Pancreas (tissue), 10 donors: ENCODE measurements around the gene HSPA1B. TPM values are rescaled to one million over a fixed set of nuclear protein-coding genes. Genes with fewer than 3 reads are reported as not detected.

Experiments used
- ATAC-seq, 4 donors: fragments of 200-7000 bp; cut with Tn5 transposase; one replicate each; pipeline versions ENCODE4 v1.8.0 to v1.9.1; 2020; ENCODE audit warnings: mild to moderate bottlenecking in 4 of 4, moderate library complexity in 4 of 4
- DNase-seq, 6 donors: peaks; one replicate each; pipeline ENCODE4 v3.0.0-alpha.2; 2020
- FAIRE-seq: peaks from 2 replicates; lab custom pipeline; 2012; peaks lifted over from hg19 to GRCh38; lab: Jason Lieb, UNC
- H3K27ac ChIP-seq, 4 donors: fragments of 200-600 bp; sonication (generic); 1 replicate in 3 of 4; 2 replicates in 1 of 4; pipeline versions ENCODE4 v1.5.0 to v1.8.0; 2020
- H3K27me3 ChIP-seq, 4 donors: fragments of 200-600 bp; one replicate each; pipeline ENCODE4 v1.8.0; 2021
- H3K36me3 ChIP-seq, 3 donors: fragments of 200-600 bp; sonication (generic) in 1 of 3; one replicate each; pipeline versions ENCODE4 v1.5.0 to v1.8.0; 2020 to 2021
- H3K4me1 ChIP-seq, 3 donors: fragments of 200-600 bp; one replicate each; pipeline ENCODE4 v1.8.0; 2021
- H3K4me3 ChIP-seq, 4 donors: fragments of 200-600 bp; sonication (generic) in 2 of 4; one replicate each; pipeline versions ENCODE4 v1.5.0 to v1.8.0; 2020 to 2021
- H3K9me3 ChIP-seq, 4 donors: fragments of 200-600 bp; one replicate each; pipeline ENCODE4 v1.8.0; 2021
- CTCF ChIP-seq, 4 donors: fragments of 200-600 bp; sonication (generic) in 3 of 4; IDR thresholded peaks; one replicate each; pipeline versions ENCODE4 v1.5.0 to v1.8.0; 2021; ENCODE audit warnings: antibody characterized with exemption in 4 of 4
- WGBS, 2 donors: extraction: QIAGEN DNeasy Blood & Tissue Kit; methylation state at CpG; one replicate each; pipeline ENCODE4 v1.1.7; 2013; 5-methylcytosine and 5-hydroxymethylcytosine counted together
- intact Hi-C, 3 donors: fragments of 100-400 bp; cut with DNase I; formaldehyde crosslinking; loops; one replicate each; pipeline versions ENCODE4 v1.11.1 to v1.14.2; 2022
- polyA plus RNA-seq, 2 donors: library from polyadenylated mRNA; stranded (reverse); fragments of 200-250 nt; gene quantifications; one replicate each; pipeline ENCODE4 v1.2.3, GENCODE V29; 2013
- total RNA-seq, 6 donors: library from RNA; stranded (reverse); fragmentation: NEBNext Ultra II Directional in 4 of 6; extraction: Animal tissue kit (Norgen Biotek cat#: 25700) in 4 of 6; gene quantifications; one replicate each; pipeline versions ENCODE4 v1.2.1 to v1.2.4, GENCODE V29; 2021 to 2023
- donor health status: healthy with polysubstance abuse.
- donor health status: DM: no; HTN: no; CAD: no; lungs with moderate emphysema.
- donor health status: DM: no; HTN: no; CAD: no.
- donor health status: control.
- donor health status: control.
- donor health status: Bipolar disorder and iron deficiency.
- donor health status: DM: yes; HTN: yes; CAD: no.
- donor health status: DM: no; HTN: no; CAD: no.
- donor health status: DM: no; HTN: no; CAD: no.
- donor health status: DM: yes; HTN: yes; CAD: no.

The HSPA1B gene
- total and polyA plus RNA-seq, 8 donors: 18.4 to 248 (median 43.2) TPM

- Histone ChIP-seq H3K27me3 (no peaks in the 10 kb centered on the region), H3K27ac (peak overlapping the region; percentile 11 to 78 (median 45)), H3K9me3 (no peaks in the 10 kb centered on the region), H3K36me3 (peaks cover 0 to 11% (median 7%) of the 10 kb centered on the region in 3 donors), H3K4me3 (peak overlapping the region in 1 of 4 donors; percentile 36), H3K4me1 (peaks cover 0 to 19% (median 6%) of the 10 kb centered on the region in 3 donors)
- peak in 5 of 6 donors; percentile 51 to 85 (median 73) for DNase-seq
- intact Hi-C loops: no loop called here
- no peak for TF ChIP-seq CTCF (IDR thresholded peaks at IDR 0.05)
- FAIRE-seq: no peak
- 38 to 44% methylated on average over 9 to 10 of the region's 10 CpGs for WGBS, 2 donors
- ATAC-seq: peak; percentile 80 to 91 (median 88)
Measured at GRCh38 chr6:31877651-31878161, 50.2 kb downstream of the HSPA1B start.

- peak in 2 of 4 donors; percentile 4 to 6 for ATAC-seq
- TF ChIP-seq CTCF (IDR thresholded peaks at IDR 0.05): no peak
- intact Hi-C loops: no loop called here
Measured at GRCh38 chr6:31878222-31878621, 50.7 kb downstream of the HSPA1B start.

GRCh38 chr6:31878726-31879125 is 51.2 kb downstream of the HSPA1B start, which contains the start of gene SLC44A4:
SLC44A4 (minus strand) TSS chr6:31878997; CDS start chr6:31878980, 17 bp downstream.
- intact Hi-C loops: no loop called here
- Histone ChIP-seq H3K27ac (peak within 1 kb of the TSS; percentile 11 to 78 (median 45)), H3K27me3 (no peaks in the 10 kb centered on the region), H3K36me3 (peaks cover 0 to 21% (median 11%) of the 10 kb centered on the region in 3 donors), H3K9me3 (no peaks in the 10 kb centered on the region), H3K4me3 (peak within 1 kb of the TSS in 3 of 4 donors; percentile 20 to 36 (median 26)), H3K4me1 (peaks cover 0 to 19% (median 6%) of the 10 kb centered on the region in 3 donors)
- FAIRE-seq (no peak), ATAC-seq (peak; percentile 54 to 70 (median 64)), DNase-seq (peak in 2 of 6 donors; percentile 37 to 49)
- TF ChIP-seq CTCF (IDR thresholded peaks at IDR 0.05): no peak
- WGBS, 2 donors: 52 to 57% methylated on average over 18 of the region's 18 CpGs

More at GRCh38 chr6:31878222-31878621, 50.7 kb downstream of the HSPA1B start:
- no peak for FAIRE-seq
- peak overlapping the region; percentile 11 to 78 (median 45) for H3K27ac ChIP-seq
- no peaks in the 10 kb centered on the region for H3K27me3 ChIP-seq
- peak overlapping the region in 3 of 4 donors; percentile 20 to 36 (median 26) for H3K4me3 ChIP-seq
- WGBS, 2 donors: 83% methylated on average over 3 of the region's 3 CpGs
- H3K4me1 ChIP-seq: peaks cover 0 to 19% (median 6%) of the 10 kb centered on the region in 3 donors
- no peaks in the 10 kb centered on the region for H3K9me3 ChIP-seq
- H3K36me3 ChIP-seq: peaks cover 0 to 16% (median 7%) of the 10 kb centered on the region in 3 donors
- peak in 1 of 6 donors; percentile 16 for DNase-seq

- no peak for TF ChIP-seq CTCF (IDR thresholded peaks at IDR 0.05)
- FAIRE-seq (no peak), ATAC-seq (no peak), DNase-seq (no peak)
- intact Hi-C loops: no loop called here
- peaks cover 0 to 19% (median 6%) of the 10 kb centered on the region in 3 donors for H3K4me1 ChIP-seq
- WGBS, 2 donors: 75% methylated on average over 13 of the region's 13 CpGs
- peak overlapping the region in 3 of 4 donors; percentile 20 to 36 (median 26) for H3K4me3 ChIP-seq
- H3K9me3 ChIP-seq: no peaks in the 10 kb centered on the region
- H3K27me3 ChIP-seq: no peaks in the 10 kb centered on the region
- peak overlapping the region in 2 of 4 donors; percentile 68 to 78 for H3K27ac ChIP-seq
- H3K36me3 ChIP-seq: peaks cover 3 to 25% (median 13%) of the 10 kb centered on the region in 3 donors
Measured at GRCh38 chr6:31879143-31879542, 51.6 kb downstream of the HSPA1B start.

Other genes with a start within 250 kb of the HSPA1B start
Only the 30 nearest of the 38 such genes appear.
- gene APOM, start 171.8 kb upstream of the HSPA1B start, total RNA-seq: 1 to 10 TPM in 3 of 6 donors, under 1 TPM in 3; 0.62 to 2.6 (median 0.98) TPM
- 1 to 10 TPM; 3.4 to 5.0 TPM for gene APOM, start 171.8 kb upstream of the HSPA1B start, polyA plus RNA-seq
- gene C6orf47, start 167.0 kb upstream of the HSPA1B start, total RNA-seq: 10 to 100 TPM in 1 of 6 donors, 1 to 10 TPM in 5; 6.9 to 12.0 (median 9.0) TPM
- 10 to 100 TPM; 10.8 to 11.2 TPM for gene C6orf47, start 167.0 kb upstream of the HSPA1B start, polyA plus RNA-seq
- gene GPANK1, start 162.7 kb upstream of the HSPA1B start, total RNA-seq: 1 to 10 TPM; 5.5 to 9.5 (median 6.1) TPM
- 10 to 100 TPM; 11.2 to 11.6 TPM for gene GPANK1, start 162.7 kb upstream of the HSPA1B start, polyA plus RNA-seq
- gene CSNK2B, start 161.7 kb upstream of the HSPA1B start, total RNA-seq: 10 to 100 TPM; 48.1 to 65.9 (median 57.8) TPM
- gene CSNK2B, start 161.7 kb upstream of the HSPA1B start, polyA plus RNA-seq: 100 to 1,000 TPM in 1 of 2 donors, 10 to 100 TPM in 1; 86.8 to 116 TPM
- gene LY6G5B, start 157.8 kb upstream of the HSPA1B start, total RNA-seq: 1 to 10 TPM; 3.0 to 8.2 (median 4.0) TPM
- gene LY6G5B, start 157.8 kb upstream of the HSPA1B start, polyA plus RNA-seq: 10 to 100 TPM in 1 of 2 donors, 1 to 10 TPM in 1; 9.2 to 11.4 TPM
- gene LY6G5C, start 146.7 kb upstream of the HSPA1B start, total RNA-seq: 1 to 10 TPM; 1.6 to 2.9 (median 2.3) TPM
- gene LY6G5C, start 146.7 kb upstream of the HSPA1B start, polyA plus RNA-seq: 1 to 10 TPM; 2.4 to 2.5 TPM
- gene ABHD16A, start 124.4 kb upstream of the HSPA1B start, total RNA-seq: 10 to 100 TPM; 14.9 to 34.2 (median 19.7) TPM
- 10 to 100 TPM; 31.9 to 61.5 TPM for gene ABHD16A, start 124.4 kb upstream of the HSPA1B start, polyA plus RNA-seq
- gene LY6G6F, start 120.9 kb upstream of the HSPA1B start, total RNA-seq: not detected
- gene LY6G6F, start 120.9 kb upstream of the HSPA1B start, polyA plus RNA-seq: not detected
- gene LY6G6D, start 112.4 kb upstream of the HSPA1B start, total RNA-seq: not detected
- gene LY6G6D, start 112.4 kb upstream of the HSPA1B start, polyA plus RNA-seq: not detected
- gene LY6G6C, start 106.0 kb upstream of the HSPA1B start, total RNA-seq: not detected
- not detected for gene LY6G6C, start 106.0 kb upstream of the HSPA1B start, polyA plus RNA-seq
- gene MPIG6B, start 104.4 kb upstream of the HSPA1B start, total RNA-seq: under 1 TPM in 1 of 6 donors, not detected in 5; 0.06 TPM
- gene MPIG6B, start 104.4 kb upstream of the HSPA1B start, polyA plus RNA-seq: under 1 TPM in 1 of 2 donors, not detected in 1; 0.05 TPM
- gene DDAH2, start 98.4 kb upstream of the HSPA1B start, total RNA-seq: 10 to 100 TPM in 4 of 6 donors, 1 to 10 TPM in 2; 6.5 to 32.8 (median 13.0) TPM
- 10 to 100 TPM; 58.2 to 68.8 TPM for gene DDAH2, start 98.4 kb upstream of the HSPA1B start, polyA plus RNA-seq
- 100 to 1,000 TPM in 2 of 6 donors, 10 to 100 TPM in 4; 61.0 to 150 (median 80.8) TPM for gene CLIC1, start 91.2 kb upstream of the HSPA1B start, total RNA-seq
- gene CLIC1, start 91.2 kb upstream of the HSPA1B start, polyA plus RNA-seq: 100 to 1,000 TPM in 1 of 2 donors, 10 to 100 TPM in 1; 91.8 to 154 TPM
- gene MSH5, start 87.7 kb upstream of the HSPA1B start, total RNA-seq: 1 to 10 TPM; 2.2 to 7.6 (median 5.3) TPM
- gene MSH5, start 87.7 kb upstream of the HSPA1B start, polyA plus RNA-seq: 10 to 100 TPM; 11.3 to 17.4 TPM
- gene SAPCD1, start 65.1 kb upstream of the HSPA1B start, total RNA-seq: 1 to 10 TPM in 1 of 6 donors, under 1 TPM in 4, not detected in 1; 0.51 to 1.9 (median 0.64) TPM
- 10 to 100 TPM in 1 of 2 donors, 1 to 10 TPM in 1; 4.8 to 11.1 TPM for gene SAPCD1, start 65.1 kb upstream of the HSPA1B start, polyA plus RNA-seq
- 1 to 10 TPM; 2.9 to 5.0 (median 4.3) TPM for gene VWA7, start 50.4 kb upstream of the HSPA1B start, total RNA-seq
- 10 to 100 TPM in 1 of 2 donors, 1 to 10 TPM in 1; 5.6 to 11.9 TPM for gene VWA7, start 50.4 kb upstream of the HSPA1B start, polyA plus RNA-seq
- 10 to 100 TPM; 22.0 to 48.1 (median 36.2) TPM for gene VARS1, start 32.0 kb upstream of the HSPA1B start, total RNA-seq
- 10 to 100 TPM; 35.3 to 67.3 TPM for gene VARS1, start 32.0 kb upstream of the HSPA1B start, polyA plus RNA-seq
- 10 to 100 TPM; 11.0 to 23.1 (median 19.0) TPM for gene LSM2, start 20.8 kb upstream of the HSPA1B start, total RNA-seq
- gene LSM2, start 20.8 kb upstream of the HSPA1B start, polyA plus RNA-seq: 10 to 100 TPM; 25.1 to 27.3 TPM
- gene HSPA1L, start 12.5 kb upstream of the HSPA1B start, total RNA-seq: 1 to 10 TPM in 2 of 6 donors, under 1 TPM in 4; 0.51 to 1.2 (median 0.68) TPM
- gene HSPA1L, start 12.5 kb upstream of the HSPA1B start, polyA plus RNA-seq: 1 to 10 TPM in 1 of 2 donors, under 1 TPM in 1; 0.46 to 1.0 TPM
- 100 to 1,000 TPM in 1 of 6 donors, 10 to 100 TPM in 5; 18.2 to 195 (median 29.6) TPM for gene HSPA1A, start 12.2 kb upstream of the HSPA1B start, total RNA-seq
- 10 to 100 TPM; 51.7 to 85.0 TPM for gene HSPA1A, start 12.2 kb upstream of the HSPA1B start, polyA plus RNA-seq
- 10 to 100 TPM; 19.0 to 34.7 (median 22.2) TPM for gene NEU1, start 35.1 kb downstream of the HSPA1B start, total RNA-seq
- 10 to 100 TPM; 26.5 to 38.5 TPM for gene NEU1, start 35.1 kb downstream of the HSPA1B start, polyA plus RNA-seq
- gene SLC44A4, start 51.3 kb downstream of the HSPA1B start, total RNA-seq: 10 to 100 TPM in 5 of 6 donors, 1 to 10 TPM in 1; 4.6 to 57.3 (median 13.7) TPM
- gene SLC44A4, start 51.3 kb downstream of the HSPA1B start, polyA plus RNA-seq: 1 to 10 TPM; 6.5 to 9.0 TPM
- gene EHMT2, start 70.0 kb downstream of the HSPA1B start, total RNA-seq: 10 to 100 TPM; 13.4 to 29.1 (median 18.3) TPM
- 10 to 100 TPM; 42.3 to 55.8 TPM for gene EHMT2, start 70.0 kb downstream of the HSPA1B start, polyA plus RNA-seq
- 1 to 10 TPM in 4 of 6 donors, under 1 TPM in 2; 0.60 to 4.5 (median 1.9) TPM for gene ZBTB12, start 74.3 kb downstream of the HSPA1B start, total RNA-seq
- gene ZBTB12, start 74.3 kb downstream of the HSPA1B start, polyA plus RNA-seq: 1 to 10 TPM; 2.1 to 2.2 TPM
- gene C2, start 100.0 kb downstream of the HSPA1B start, total RNA-seq: 10 to 100 TPM in 1 of 6 donors, 1 to 10 TPM in 5; 1.1 to 14.0 (median 4.4) TPM
- gene C2, start 100.0 kb downstream of the HSPA1B start, polyA plus RNA-seq: 1 to 10 TPM in 1 of 2 donors, under 1 TPM in 1; 0.63 to 1.8 TPM
- gene CFB, start 118.4 kb downstream of the HSPA1B start, total RNA-seq: 100 to 1,000 TPM in 2 of 6 donors, 10 to 100 TPM in 4; 23.4 to 330 (median 57.1) TPM
- 100 to 1,000 TPM; 101 to 117 TPM for gene CFB, start 118.4 kb downstream of the HSPA1B start, polyA plus RNA-seq
- gene NELFE, start 131.2 kb downstream of the HSPA1B start, total RNA-seq: 10 to 100 TPM; 22.5 to 40.8 (median 28.2) TPM
- 10 to 100 TPM; 33.8 to 43.8 TPM for gene NELFE, start 131.2 kb downstream of the HSPA1B start, polyA plus RNA-seq
- gene SKIC2, start 131.4 kb downstream of the HSPA1B start, total RNA-seq: 10 to 100 TPM; 21.4 to 46.3 (median 25.6) TPM
- gene SKIC2, start 131.4 kb downstream of the HSPA1B start, polyA plus RNA-seq: 100 to 1,000 TPM; 117 to 163 TPM
- 10 to 100 TPM in 4 of 6 donors, 1 to 10 TPM in 2; 8.2 to 12.6 (median 11.0) TPM for gene DXO, start 144.4 kb downstream of the HSPA1B start, total RNA-seq
- gene DXO, start 144.4 kb downstream of the HSPA1B start, polyA plus RNA-seq: 10 to 100 TPM; 32.0 to 39.7 TPM
- 100 to 1,000 TPM in 3 of 6 donors, 10 to 100 TPM in 3; 14.0 to 789 (median 112) TPM for gene C4A, start 154.3 kb downstream of the HSPA1B start, total RNA-seq
- gene C4A, start 154.3 kb downstream of the HSPA1B start, polyA plus RNA-seq: 100 to 1,000 TPM in 1 of 2 donors, 10 to 100 TPM in 1; 40.3 to 130 TPM